Hepatocyte (in vitro differentiated cells): Measurements from ENCODE around the gene LARP1. TPM values are rescaled to one million over a fixed set of nuclear protein-coding genes. Genes with fewer than 3 reads are reported as not detected.

ENCODE experiments used
- DNase-seq: peaks from one replicate; pipeline ENCODE4 v3.0.0-alpha.2; 2016; ENCODE audit warnings: low spot score
- H2AFZ ChIP-seq: fragments of 200-600 bp; sonication (generic); 2 replicates; pipeline ENCODE4 v1.6.0; 2016; ENCODE audit warnings: antibody characterized with exemption, mild to moderate bottlenecking
- H3K27ac ChIP-seq: fragments of 200-600 bp; sonication (generic); 2 replicates; pipeline ENCODE4 v1.5.1; 2016; ENCODE audit warnings: mild to moderate bottlenecking
- H3K27me3 ChIP-seq: fragments of 200-600 bp; sonication (generic); 2 replicates; pipeline ENCODE4 v1.6.1; 2016
- H3K36me3 ChIP-seq: fragments of 200-600 bp; sonication (generic); replicated peaks from 2 replicates; pipeline ENCODE4 v1.5.1; 2016; ENCODE audit warnings: low read depth; ENCODE audit not compliant: insufficient read depth
- H3K4me1 ChIP-seq: fragments of 200-600 bp; sonication (generic); 2 replicates; pipeline ENCODE4 v1.5.1; 2016; ENCODE audit warnings: mild to moderate bottlenecking, moderate library complexity; ENCODE audit not compliant: insufficient read depth
- H3K4me2 ChIP-seq: fragments of 200-600 bp; sonication (generic); 2 replicates; pipeline ENCODE4 v1.6.0; 2016
- H3K4me3 ChIP-seq: fragments of 200-600 bp; sonication (generic); 2 replicates; pipeline ENCODE4 v1.5.1; 2016; ENCODE audit warnings: mild to moderate bottlenecking
- H3K79me2 ChIP-seq: fragments of 200-600 bp; sonication (generic); 2 replicates; pipeline ENCODE4 v1.6.0; 2017; ENCODE audit warnings: mild to moderate bottlenecking
- H3K9me2 ChIP-seq: fragments of 200-600 bp; sonication (generic); replicated peaks from 2 replicates; pipeline ENCODE4 v1.6.0; 2017; ENCODE audit warnings: mild to moderate bottlenecking; ENCODE audit not compliant: insufficient read depth
- H3K9me3 ChIP-seq: fragments of 200-600 bp; sonication (generic); 2 replicates; pipeline ENCODE4 v1.5.1; 2016; ENCODE audit warnings: low read depth, mild to moderate bottlenecking
- H4K20me1 ChIP-seq: fragments of 200-600 bp; sonication (generic); 2 replicates; pipeline ENCODE4 v1.6.0; 2016; ENCODE audit warnings: mild to moderate bottlenecking; ENCODE audit not compliant: insufficient read depth, poor library complexity, severe bottlenecking
- EZH2 ChIP-seq: fragments of 200-600 bp; sonication (generic); IDR thresholded peaks from 2 replicates; pipeline ENCODE4 v1.6.1; 2016; ENCODE audit warnings: antibody characterized with exemption, mild to moderate bottlenecking, borderline replicate concordance
- EZH2phosphoT487 ChIP-seq: fragments of 200-600 bp; sonication (generic); IDR thresholded peaks from one replicate; pipeline ENCODE4 v1.6.1; 2018; ENCODE audit warnings: antibody characterized with exemption, mild to moderate bottlenecking, low read depth, moderate library complexity; ENCODE audit not compliant: unreplicated experiment, severe bottlenecking
- WGBS: methylation state at CpG from one replicate; pipeline ENCODE4 v1.1.6; 2016; ENCODE audit warnings: low lambda C conversion rate; ENCODE audit errors: missing lambda C conversion rate; 5-methylcytosine and 5-hydroxymethylcytosine counted together
- polyA plus RNA-seq: library from polyadenylated mRNA; unstranded; fragments of >200 nt; fragmentation: Nextera tagmentation; extraction: Ambion mirVana; gene quantifications from 2 replicates; pipeline ENCODE4 v1.2.1, GENCODE V29; 2016
- total RNA-seq: library from RNA; depleted of rRNA; stranded (reverse); fragments of >200 nt; gene quantifications from 2 replicates; pipeline ENCODE4 v1.2.3, GENCODE V29; 2014
- TF ChIP-seq, protein P1 (sequence below): fragments of 200-600 bp; sonication (generic); IDR thresholded peaks from 2 replicates; pipeline ENCODE4 v1.5.1; 2016; ENCODE audit warnings: antibody characterized with exemption, mild to moderate bottlenecking; ENCODE audit not compliant: poor library complexity

LARP1 gene
- total and polyA plus RNA-seq, 2 experiments from 2014 or later, result 62.9 to 75.0 TPM

DNA sequence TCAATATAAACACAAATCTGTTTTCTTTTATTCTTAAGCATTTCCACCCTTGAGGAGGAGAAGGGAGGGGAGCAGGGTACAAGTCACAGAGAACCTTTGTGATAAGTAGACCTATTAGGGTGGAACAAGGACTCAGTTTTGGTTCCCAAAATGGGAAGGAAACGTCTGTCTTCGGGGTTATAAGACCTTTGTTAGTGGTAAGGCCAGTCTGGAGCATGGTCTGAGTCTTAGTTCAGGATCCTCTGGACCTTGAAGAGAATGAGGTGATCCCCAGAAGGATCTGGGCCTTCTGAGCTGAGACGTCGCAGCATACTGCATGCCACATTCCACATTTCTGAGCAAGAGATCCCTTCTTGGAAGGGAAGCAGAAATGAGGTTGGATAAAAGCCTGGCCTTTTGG, 58.0 kb downstream of the LARP1 start:
- no peak overlapping the region for H3K27ac ChIP-seq
- H3K4me3 ChIP-seq, result no peak overlapping the region
- H3K4me1 ChIP-seq, result no peaks in the 10 kb centered on the region
- H2AFZ ChIP-seq, result no peak overlapping the region
- no peaks in the 10 kb centered on the region for H3K27me3 ChIP-seq
- no peaks in the 10 kb centered on the region for H4K20me1 ChIP-seq
- WGBS, result 94% methylated on average over 4 of the region's 4 CpGs
- no peak overlapping the region for H3K4me2 ChIP-seq
- H3K36me3 ChIP-seq, result no peaks in the 10 kb centered on the region
- no peaks in the 10 kb centered on the region for H3K9me3 ChIP-seq
- no peak for DNase-seq
- peaks cover 17% of the 10 kb centered on the region for H3K79me2 ChIP-seq
- no peaks in the 10 kb centered on the region for H3K9me2 ChIP-seq
- TF ChIP-seq EZH2phosphoT487, result no peak
- no peak for TF ChIP-seq EZH2
- TF ChIP-seq, protein P1, sequence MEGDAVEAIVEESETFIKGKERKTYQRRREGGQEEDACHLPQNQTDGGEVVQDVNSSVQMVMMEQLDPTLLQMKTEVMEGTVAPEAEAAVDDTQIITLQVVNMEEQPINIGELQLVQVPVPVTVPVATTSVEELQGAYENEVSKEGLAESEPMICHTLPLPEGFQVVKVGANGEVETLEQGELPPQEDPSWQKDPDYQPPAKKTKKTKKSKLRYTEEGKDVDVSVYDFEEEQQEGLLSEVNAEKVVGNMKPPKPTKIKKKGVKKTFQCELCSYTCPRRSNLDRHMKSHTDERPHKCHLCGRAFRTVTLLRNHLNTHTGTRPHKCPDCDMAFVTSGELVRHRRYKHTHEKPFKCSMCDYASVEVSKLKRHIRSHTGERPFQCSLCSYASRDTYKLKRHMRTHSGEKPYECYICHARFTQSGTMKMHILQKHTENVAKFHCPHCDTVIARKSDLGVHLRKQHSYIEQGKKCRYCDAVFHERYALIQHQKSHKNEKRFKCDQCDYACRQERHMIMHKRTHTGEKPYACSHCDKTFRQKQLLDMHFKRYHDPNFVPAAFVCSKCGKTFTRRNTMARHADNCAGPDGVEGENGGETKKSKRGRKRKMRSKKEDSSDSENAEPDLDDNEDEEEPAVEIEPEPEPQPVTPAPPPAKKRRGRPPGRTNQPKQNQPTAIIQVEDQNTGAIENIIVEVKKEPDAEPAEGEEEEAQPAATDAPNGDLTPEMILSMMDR, result no peak

DNA sequence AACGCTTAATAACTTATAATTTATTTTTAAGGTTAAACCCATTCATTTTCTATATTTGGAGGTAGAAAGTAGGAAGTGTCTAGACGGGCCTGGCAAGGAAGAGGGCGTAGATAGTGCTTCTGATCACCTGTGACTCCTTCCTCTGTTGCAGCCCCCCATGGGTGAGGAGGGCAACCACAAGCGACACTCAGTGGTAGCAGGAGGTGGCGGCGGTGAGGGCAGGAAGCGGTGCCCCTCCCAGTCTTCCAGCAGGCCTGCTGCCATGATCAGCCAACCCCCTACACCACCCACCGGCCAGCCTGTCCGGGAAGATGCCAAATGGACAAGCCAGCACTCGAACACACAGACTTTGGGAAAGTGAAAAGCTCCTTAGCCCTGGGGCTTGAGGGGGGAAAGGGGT, 58.6 kb downstream of the LARP1 start:
- H3K79me2 ChIP-seq, result peaks cover 11% of the 10 kb centered on the region
- TF ChIP-seq EZH2phosphoT487, result no peak
- no peaks in the 10 kb centered on the region for H4K20me1 ChIP-seq
- no peak overlapping the region for H3K4me2 ChIP-seq
- no peaks in the 10 kb centered on the region for H3K27me3 ChIP-seq
- H3K36me3 ChIP-seq, result no peaks in the 10 kb centered on the region
- WGBS, result 96% methylated on average over 10 of the region's 10 CpGs
- no peaks in the 10 kb centered on the region for H3K9me2 ChIP-seq
- H3K9me3 ChIP-seq, result no peaks in the 10 kb centered on the region
- H3K27ac ChIP-seq, result no peak overlapping the region
- DNase-seq, result no peak
- no peak overlapping the region for H2AFZ ChIP-seq
- no peaks in the 10 kb centered on the region for H3K4me1 ChIP-seq
- no peak overlapping the region for H3K4me3 ChIP-seq

DNA sequence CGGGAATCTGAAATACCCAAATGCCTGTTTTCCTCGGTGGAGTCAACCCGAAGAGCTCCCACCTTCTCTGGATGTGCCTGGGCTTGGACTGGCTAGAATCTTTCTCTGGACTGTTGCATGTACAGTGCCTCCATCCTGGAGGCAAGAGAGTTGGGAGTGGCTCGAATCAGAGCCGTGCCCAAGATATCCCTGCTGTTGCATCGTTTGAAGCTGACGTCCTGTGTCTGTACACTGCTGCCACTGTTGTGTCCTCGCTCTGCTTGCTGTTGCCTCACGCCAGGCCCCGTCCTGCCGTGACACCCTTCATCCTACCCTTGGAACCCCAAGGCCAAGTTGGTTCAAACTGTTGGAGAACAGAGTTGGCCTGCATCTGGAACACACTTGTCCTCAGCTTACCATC, 59.8 kb downstream of the LARP1 start:
- Histone ChIP-seq H3K79me2 (peaks cover 9% of the 10 kb centered on the region), H3K27ac (no peak overlapping the region), H2AFZ (no peak overlapping the region), H3K36me3 (no peaks in the 10 kb centered on the region), H3K9me3 (no peaks in the 10 kb centered on the region), H3K27me3 (no peaks in the 10 kb centered on the region), H3K4me2 (no peak overlapping the region), H4K20me1 (no peaks in the 10 kb centered on the region), H3K9me2 (no peaks in the 10 kb centered on the region), H3K4me1 (no peaks in the 10 kb centered on the region), H3K4me3 (no peak overlapping the region)
- no peak for DNase-seq
- 97% methylated on average over 11 of the region's 11 CpGs for WGBS
- TF ChIP-seq EZH2 (no peak), EZH2phosphoT487 (no peak)
- TF ChIP-seq, protein P1, result no peak

DNA sequence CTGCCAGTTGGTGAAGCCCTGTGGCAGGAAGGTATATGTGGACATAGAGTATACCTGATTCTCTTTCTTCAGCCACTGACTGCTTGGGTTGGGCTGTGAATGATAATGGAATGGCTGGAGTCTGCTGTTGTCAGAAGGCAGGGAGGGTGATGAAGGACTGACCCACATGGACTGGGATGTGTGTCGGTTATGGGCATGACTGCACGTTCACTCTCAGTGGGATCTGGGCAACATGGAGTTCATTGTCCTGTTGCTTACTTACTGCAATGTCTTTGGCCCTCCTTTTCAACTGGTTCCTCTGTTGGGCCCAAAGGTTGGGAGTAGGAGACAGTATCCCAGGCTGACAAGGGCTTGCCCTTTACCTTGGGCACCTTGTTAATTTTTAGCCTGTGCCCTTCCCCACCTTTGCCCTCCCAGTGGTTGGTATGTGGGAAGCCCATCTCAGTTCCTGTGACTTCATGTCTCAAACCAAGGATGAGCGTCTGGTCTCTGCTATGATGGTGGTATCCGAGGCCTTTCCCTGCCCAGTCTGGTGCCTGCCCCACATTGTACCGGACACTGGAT, 60.6 kb downstream of the LARP1 start:
- Histone ChIP-seq H3K4me1 (no peaks in the 10 kb centered on the region), H3K9me3 (no peaks in the 10 kb centered on the region), H3K27ac (no peak overlapping the region), H4K20me1 (no peaks in the 10 kb centered on the region), H3K27me3 (no peaks in the 10 kb centered on the region), H3K9me2 (no peaks in the 10 kb centered on the region), H3K4me2 (no peak overlapping the region), H3K4me3 (no peak overlapping the region), H2AFZ (no peak overlapping the region), H3K79me2 (peaks cover 7% of the 10 kb centered on the region), H3K36me3 (no peaks in the 10 kb centered on the region)
- TF ChIP-seq EZH2phosphoT487 (no peak), EZH2 (no peak)
- TF ChIP-seq, protein P1, result no peak
- 97% methylated on average over 5 of the region's 5 CpGs for WGBS
- no peak for DNase-seq
